Neural cell (in vitro differentiated cells): ENCODE results near the gene SLC25A25. TPM values are rescaled to one million over a fixed set of nuclear protein-coding genes. Genes with fewer than 3 reads are reported as not detected.

Experiments
- H2AFZ ChIP-seq: fragments of 200-600, 300-800 bp; sonication (generic), shearing (Covaris generic); 2 replicates; pipeline ENCODE4 v1.6.0; 2014; ENCODE audit warnings: low read depth, mild to moderate bottlenecking, antibody characterized with exemption, low read length, moderate library complexity
- H3F3A ChIP-seq: fragments of 200-600 bp; shearing (Covaris generic); 2 replicates; pipeline ENCODE4 v1.6.1; 2016; ENCODE audit warnings: mild to moderate bottlenecking, moderate library complexity, mixed read lengths, antibody characterized with exemption, low read length; ENCODE audit not compliant: insufficient read depth, poor library complexity, severe bottlenecking
- H3K27ac ChIP-seq: fragments of 200-600, 300-800 bp; sonication (generic), shearing (Covaris generic); 2 replicates; pipeline ENCODE4 v1.5.1; 2014; ENCODE audit warnings: mild to moderate bottlenecking, low read length, moderate library complexity
- H3K27me3 ChIP-seq: fragments of 300-800, 200-600 bp; sonication (generic), shearing (Covaris generic); 2 replicates; pipeline ENCODE4 v1.6.0; 2014; ENCODE audit warnings: mild to moderate bottlenecking, low read depth, low read length, moderate library complexity; ENCODE audit not compliant: insufficient read depth
- H3K36me3 ChIP-seq: fragments of 300-800, 200-600 bp; sonication (generic), shearing (Covaris generic); 2 replicates; pipeline ENCODE4 v1.5.1; 2014; ENCODE audit warnings: mild to moderate bottlenecking, antibody characterized with exemption, low read length, moderate library complexity; ENCODE audit not compliant: insufficient read depth
- H3K4me2 ChIP-seq: fragments of 300-800, 200-600 bp; sonication (generic), shearing (Covaris generic); 2 replicates; pipeline ENCODE4 v1.6.0; 2014; ENCODE audit warnings: mild to moderate bottlenecking, low read length
- H3K4me3 ChIP-seq: fragments of 300-800, 200-600 bp; sonication (generic), shearing (Covaris generic); 2 replicates; pipeline ENCODE4 v1.5.1; 2014; ENCODE audit warnings: mild to moderate bottlenecking, low read length, moderate library complexity
- H3K79me2 ChIP-seq: fragments of 200-600 bp; shearing (Covaris generic); replicated peaks from 2 replicates; pipeline ENCODE4 v1.6.0; 2014; ENCODE audit warnings: mild to moderate bottlenecking, low read length, moderate library complexity; ENCODE audit not compliant: insufficient read depth
- H3K9ac ChIP-seq: fragments of 300-800, 200-600 bp; sonication (generic), shearing (Covaris generic); 2 replicates; pipeline ENCODE4 v1.6.1; 2016; ENCODE audit warnings: mild to moderate bottlenecking, low read length, mixed read lengths
- H3K9me2 ChIP-seq: fragments of 200-600 bp; shearing (Covaris generic); 2 replicates; pipeline ENCODE4 v1.6.1; 2016; ENCODE audit warnings: mild to moderate bottlenecking, low read length, mixed read lengths; ENCODE audit not compliant: insufficient read depth
- H3K9me3 ChIP-seq: fragments of 200-600, 300-800 bp; sonication (generic), shearing (Covaris generic); 2 replicates; pipeline ENCODE4 v1.6.1; 2016; ENCODE audit warnings: mild to moderate bottlenecking, mixed run types, low read length, moderate library complexity, mixed read lengths
- H4K20me1 ChIP-seq: fragments of 200-600 bp; shearing (Covaris generic); 2 replicates; pipeline ENCODE4 v1.6.1; 2016; ENCODE audit warnings: mild to moderate bottlenecking, mixed run types; ENCODE audit not compliant: insufficient read depth
- CTCF ChIP-seq: fragments of 450-650 bp; IDR thresholded peaks from 2 replicates; pipeline ENCODE4 v1.5.1; 2014; ENCODE audit warnings: antibody characterized with exemption, mild to moderate bottlenecking, moderate library complexity; ENCODE audit not compliant: poor library complexity, severe bottlenecking
- EP300 ChIP-seq: fragments of 450-650 bp; conservative IDR thresholded peaks from 2 replicates; pipeline ENCODE4 v1.6.1; 2014; ENCODE audit warnings: antibody characterized with exemption, mild to moderate bottlenecking, moderate library complexity; ENCODE audit not compliant: poor library complexity, severe bottlenecking
- EZH2 ChIP-seq: fragments of 200-600, 300-800 bp; shearing (Covaris generic), sonication (generic); IDR thresholded peaks from 2 replicates; pipeline ENCODE4 v1.6.1; 2014; ENCODE audit warnings: antibody characterized with exemption, low read length, borderline replicate concordance, mild to moderate bottlenecking; ENCODE audit not compliant: insufficient read depth, poor library complexity, severe bottlenecking
- MXI1 ChIP-seq: fragments of 450-650 bp; conservative IDR thresholded peaks from 2 replicates; pipeline ENCODE4 v1.6.1; 2014; ENCODE audit warnings: antibody characterized with exemption, mild to moderate bottlenecking; ENCODE audit not compliant: poor library complexity, severe bottlenecking
- POLR2AphosphoS5 ChIP-seq: IDR thresholded peaks from 2 replicates; pipeline ENCODE4 v1.6.1; 2012
- RAD21 ChIP-seq: fragments of 450-650 bp; conservative IDR thresholded peaks from 2 replicates; pipeline ENCODE4 v1.6.1; 2014; ENCODE audit warnings: antibody characterized with exemption, mild to moderate bottlenecking, moderate library complexity
- REST ChIP-seq: IDR thresholded peaks from 2 replicates; pipeline ENCODE4 v1.6.1; 2012; ENCODE audit warnings: borderline replicate concordance
- SMC3 ChIP-seq: fragments of 450-650 bp; conservative IDR thresholded peaks from 2 replicates; pipeline ENCODE4 v1.6.1; 2014; ENCODE audit warnings: antibody characterized with exemption, mild to moderate bottlenecking, moderate library complexity; ENCODE audit not compliant: poor library complexity
- TAF1 ChIP-seq: IDR thresholded peaks from 2 replicates; pipeline ENCODE4 v1.6.1; 2012; ENCODE audit warnings: low read depth
- polyA plus RNA-seq: library from polyadenylated mRNA; depleted of rRNA; stranded (reverse); fragments of >200 nt; gene quantifications from 2 replicates; pipeline ENCODE4 v1.2.3, GENCODE V29; 2014

The SLC25A25 gene
- polyA plus RNA-seq, 1 donor from 2014 or later = 43.7 TPM

GRCh38 chr9:128148509-128149000 is 80.5 kb downstream of the SLC25A25 start:
- no peaks in the 10 kb centered on the region for H3K36me3 ChIP-seq
- no peak overlapping the region for H2AFZ ChIP-seq
- no peaks in the 10 kb centered on the region for H3K9me2 ChIP-seq
- no peaks in the 10 kb centered on the region for H3K79me2 ChIP-seq
- TF ChIP-seq POLR2AphosphoS5 = no peak
- no peak for TF ChIP-seq CTCF
- no peak for TF ChIP-seq TAF1
- no peak for TF ChIP-seq RAD21
- TF ChIP-seq EZH2 = no peak
- no peak for TF ChIP-seq SMC3
- no peak for TF ChIP-seq EP300
- TF ChIP-seq MXI1 = no peak
- TF ChIP-seq REST = no peak
- H3K4me3 ChIP-seq = no peak overlapping the region
- H3K9ac ChIP-seq = no peak overlapping the region
- H3K27me3 ChIP-seq = no peaks in the 10 kb centered on the region
- no peak overlapping the region for H3K27ac ChIP-seq
- no peaks in the 10 kb centered on the region for H4K20me1 ChIP-seq
- no peaks in the 10 kb centered on the region for H3K9me3 ChIP-seq
- no peaks in the 10 kb centered on the region for H3F3A ChIP-seq
- no peak overlapping the region for H3K4me2 ChIP-seq

DNA sequence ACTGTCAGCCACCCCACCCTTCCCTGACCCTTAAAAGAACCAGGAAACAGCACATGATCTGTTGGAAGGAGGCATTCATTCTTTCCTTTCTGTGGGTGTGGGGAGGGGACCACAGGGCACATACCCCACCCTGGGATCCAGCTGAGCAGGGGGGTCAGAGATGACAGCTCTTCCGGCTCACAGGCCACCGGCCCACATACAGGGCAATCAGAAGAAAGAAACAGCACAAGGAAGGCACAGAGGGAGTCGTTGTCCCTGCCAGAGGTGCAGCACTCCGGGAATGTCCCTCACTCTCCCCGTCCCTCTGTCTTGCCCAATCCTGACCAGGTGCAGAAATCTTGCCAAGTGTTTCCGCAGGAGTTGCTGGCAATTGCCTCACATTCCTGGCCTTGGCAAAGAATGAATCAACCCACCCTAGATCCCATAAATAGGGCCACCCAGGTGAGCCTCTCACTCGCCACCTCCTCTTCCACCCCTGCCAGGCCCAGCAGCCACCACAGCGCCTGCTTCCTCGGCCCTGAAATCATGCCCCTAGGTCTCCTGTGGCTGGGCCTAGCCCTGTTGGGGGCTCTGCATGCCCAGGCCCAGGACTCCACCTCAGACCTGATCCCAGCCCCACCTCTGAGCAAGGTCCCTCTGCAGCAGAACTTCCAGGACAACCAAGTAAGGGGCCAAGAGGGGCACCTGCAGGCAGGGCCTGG is 81.1 kb downstream of the SLC25A25 start, which contains the start of gene LCN2:
LCN2 (plus strand) TSS at position 453 of the 701 bp plus-strand sequence; CDS start at position 526, 73 bp downstream.
- H3K27ac ChIP-seq = no peak within 1 kb of the TSS
- no peaks in the 10 kb centered on the region for H3K36me3 ChIP-seq
- no peaks in the 10 kb centered on the region for H3K9me2 ChIP-seq
- no peak within 1 kb of the TSS for H2AFZ ChIP-seq
- H3F3A ChIP-seq = no peaks in the 10 kb centered on the region
- no peaks in the 10 kb centered on the region for H3K27me3 ChIP-seq
- no peaks in the 10 kb centered on the region for H3K79me2 ChIP-seq
- H4K20me1 ChIP-seq = no peaks in the 10 kb centered on the region
- H3K9ac ChIP-seq = no peak within 1 kb of the TSS
- no peak within 1 kb of the TSS for H3K4me2 ChIP-seq
- H3K9me3 ChIP-seq = no peaks in the 10 kb centered on the region
- no peak for TF ChIP-seq EP300
- no peak for TF ChIP-seq REST
- no peak for TF ChIP-seq MXI1
- TF ChIP-seq POLR2AphosphoS5 = no peak
- no peak for TF ChIP-seq SMC3
- TF ChIP-seq TAF1 = no peak
- TF ChIP-seq EZH2 = no peak
- TF ChIP-seq CTCF = no peak
- no peak for TF ChIP-seq RAD21
- no peak within 1 kb of the TSS for H3K4me3 ChIP-seq
